ENCODE results near the gene TSPYL1.

TSPYL1 gene

DNA sequence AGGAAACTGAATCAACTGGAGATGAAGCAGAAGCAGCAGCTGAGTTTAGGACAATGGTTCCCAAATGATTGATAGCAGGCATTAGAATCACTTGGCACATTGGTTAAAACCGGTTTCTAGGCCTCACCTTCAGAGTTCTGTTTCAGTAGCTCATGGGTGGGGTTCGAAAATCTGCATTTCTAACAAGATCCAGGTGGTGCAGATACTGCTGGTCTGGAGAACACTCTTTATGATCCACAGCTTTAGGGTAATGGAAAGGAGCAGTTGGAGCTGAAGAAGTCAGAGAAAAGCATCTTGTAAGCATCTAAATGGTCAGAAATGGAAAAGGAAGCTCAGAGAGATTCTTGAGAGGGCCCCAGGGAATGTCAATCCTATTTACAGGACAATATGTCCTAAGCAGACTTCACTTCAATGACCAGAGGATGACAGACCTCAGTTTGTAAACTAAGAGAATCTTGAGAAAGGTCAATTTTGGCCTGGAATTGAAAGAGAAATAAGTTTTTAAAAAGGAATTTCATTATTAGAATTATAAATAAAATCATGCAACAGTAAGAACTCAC lies 8.5 kb downstream of the TSPYL1 start:
- POLR2A ChIA-PET, result interaction anchor here (0.9 to 1.6 kb wide), 3 partner anchors 8 to 300 kb away, joined by 3 to 8 read pairs (median 3); partner anchors contain the start of genes RWDD1 and TSPYL1
- no peak for TF ChIP-seq NFRKB (IDR thresholded peaks at IDR 0.05)
- no peak for TF ChIP-seq ELF4 (IDR thresholded peaks at IDR 0.05)
- TF ChIP-seq, protein P1, sequence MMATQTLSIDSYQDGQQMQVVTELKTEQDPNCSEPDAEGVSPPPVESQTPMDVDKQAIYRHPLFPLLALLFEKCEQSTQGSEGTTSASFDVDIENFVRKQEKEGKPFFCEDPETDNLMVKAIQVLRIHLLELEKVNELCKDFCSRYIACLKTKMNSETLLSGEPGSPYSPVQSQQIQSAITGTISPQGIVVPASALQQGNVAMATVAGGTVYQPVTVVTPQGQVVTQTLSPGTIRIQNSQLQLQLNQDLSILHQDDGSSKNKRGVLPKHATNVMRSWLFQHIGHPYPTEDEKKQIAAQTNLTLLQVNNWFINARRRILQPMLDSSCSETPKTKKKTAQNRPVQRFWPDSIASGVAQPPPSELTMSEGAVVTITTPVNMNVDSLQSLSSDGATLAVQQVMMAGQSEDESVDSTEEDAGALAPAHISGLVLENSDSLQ (IDR thresholded peaks at IDR 0.05), result no peak
- TF ChIP-seq BHLHE40 (IDR thresholded peaks at IDR 0.05; ENCODE audit: borderline replicate concordance), result no peak
- no peak for TF ChIP-seq ARNT (IDR thresholded peaks at IDR 0.05)
- TF ChIP-seq CTBP1 (IDR thresholded peaks at IDR 0.05; ENCODE audit: borderline replicate concordance), result no peak
- TF ChIP-seq FOXA1 (IDR thresholded peaks at IDR 0.05), result no peak
- TF ChIP-seq ZNF384 (IDR thresholded peaks at IDR 0.05), result no peak
- TF ChIP-seq SP1 (IDR thresholded peaks at IDR 0.05), result no peak
- TF ChIP-seq FOXM1 (IDR thresholded peaks at IDR 0.05; ENCODE audit: borderline replicate concordance), result no peak
- TF ChIP-seq LEF1 (IDR thresholded peaks at IDR 0.05; ENCODE audit: borderline replicate concordance), result no peak
- TF ChIP-seq L3MBTL2 (conservative IDR thresholded peaks at IDR 0.05), result no peak
- no peak for TF ChIP-seq TARDBP (IDR thresholded peaks at IDR 0.05)
- CTCF ChIA-PET, result interaction anchor here (0.8 to 0.9 kb wide), 2 partner anchors 16 to 656 kb away, joined by 3 to 4 read pairs; no protein-coding TSS in a partner anchor
- DNase-seq (ENCODE audit: extremely low spot score), result no peak

DNA sequence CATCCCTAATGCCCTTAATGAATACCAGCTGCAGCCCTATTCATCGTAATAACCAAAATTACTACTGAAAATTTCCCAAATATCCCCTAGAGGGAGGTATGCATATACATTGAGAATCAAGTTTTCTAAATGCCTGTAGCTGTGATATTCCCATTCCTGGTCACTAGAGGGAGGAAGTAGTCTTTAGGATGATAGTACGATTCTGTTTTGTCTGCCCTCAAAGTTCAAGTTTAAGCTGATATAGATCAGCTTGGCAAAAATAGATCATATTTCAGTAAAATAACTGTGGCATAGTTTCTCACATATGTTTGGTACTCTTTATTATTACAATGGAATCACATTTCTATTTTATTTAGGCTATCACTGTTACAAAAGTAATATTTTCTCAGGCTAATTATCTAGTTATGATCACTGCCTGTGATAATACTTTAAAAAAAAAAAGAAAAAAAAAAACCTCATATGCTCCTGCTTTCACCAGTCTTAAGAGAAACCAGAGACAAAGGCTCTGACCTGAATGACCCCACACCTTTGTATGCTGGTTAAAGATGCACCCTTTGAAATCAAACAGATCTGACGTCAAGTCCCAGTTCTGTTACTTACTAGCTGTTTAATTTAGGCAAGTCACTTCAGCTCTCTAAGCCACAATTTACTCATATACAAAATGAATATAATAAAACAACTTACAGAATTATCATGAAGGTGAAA lies 11.0 kb downstream of the TSPYL1 start:
- ChIA-PET CTCF (interaction anchor here (0.6 to 1.8 kb wide), 25 partner anchors 9 to 503 kb away, joined by 3 to 29 read pairs (median 4); partner anchors contain the start of genes CALHM4, RWDD1, TSPYL1 and TSPYL4), POLR2A (interaction anchor here (0.6 to 2.4 kb wide), 5 partner anchors 9 to 245 kb away, joined by 3 to 18 read pairs (median 5); partner anchors contain the start of genes CALHM5, TSPYL1 and TSPYL4)
- peak; percentile 65 for DNase-seq (ENCODE audit: extremely low spot score)
- TF ChIP-seq CTBP1 (IDR thresholded peaks at IDR 0.05; ENCODE audit: borderline replicate concordance) (peak; percentile 31; the same call in 1 of the 2 replicates), SP1 (IDR thresholded peaks at IDR 0.05) (no peak), FOXK2 (IDR thresholded peaks at IDR 0.05) (no peak)

DNA sequence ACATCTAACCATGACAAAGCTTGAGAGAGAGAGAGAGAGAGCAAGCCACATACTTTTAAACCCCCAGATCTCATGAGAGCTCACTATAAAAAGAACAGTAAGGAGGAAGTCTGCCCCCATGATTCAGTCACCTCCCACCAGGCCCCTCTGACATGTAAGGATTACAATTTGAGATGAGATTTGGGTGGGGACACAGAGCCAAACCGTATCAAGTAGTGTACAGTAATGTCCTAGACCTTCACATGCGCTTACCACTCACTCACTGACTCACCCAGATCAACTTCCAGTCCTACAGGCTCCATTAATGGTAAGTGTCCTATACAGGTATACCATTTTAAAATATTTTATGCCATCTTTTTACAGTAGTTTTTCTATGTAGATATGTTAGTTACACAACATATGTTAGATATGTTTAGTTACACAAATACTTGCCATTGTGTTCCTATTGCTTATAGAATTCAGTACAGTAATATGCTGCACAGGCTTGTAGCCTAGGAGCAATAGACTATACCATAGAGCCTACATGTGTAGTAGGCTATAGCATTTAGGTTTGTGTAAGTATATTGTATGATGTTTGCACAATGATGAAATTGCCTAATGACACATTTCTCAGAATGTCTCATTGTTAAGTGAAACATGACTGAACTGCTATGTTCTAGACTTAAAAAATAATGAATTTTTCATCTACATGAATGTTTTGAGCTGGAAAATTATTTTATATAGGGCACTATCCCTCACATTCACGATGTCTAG lies 11.7 kb downstream of the TSPYL1 start:
- POLR2A ChIA-PET, result interaction anchor here (0.9 to 2.4 kb wide), 4 partner anchors 9 to 243 kb away, joined by 3 to 18 read pairs (median 8); partner anchors contain the start of genes CALHM5, TSPYL1 and TSPYL4
- DNase-seq (ENCODE audit: extremely low spot score), result no peak

DNA sequence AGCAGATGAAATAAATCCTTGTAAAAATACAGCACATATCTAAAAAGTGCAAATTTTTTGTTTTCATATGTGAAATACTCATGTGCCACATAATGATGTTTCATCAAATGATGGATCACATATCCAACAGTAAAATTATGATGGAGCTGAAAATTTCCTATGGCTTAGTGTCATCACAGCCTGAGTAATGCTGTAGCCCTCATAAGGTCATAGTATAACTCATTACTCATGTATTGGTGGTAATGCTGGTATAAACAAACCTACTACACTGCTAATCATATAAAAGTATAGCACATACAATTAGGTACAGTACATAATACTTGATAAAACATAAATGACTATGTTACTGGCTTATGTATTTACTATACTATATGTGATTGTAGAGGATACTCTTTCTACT lies 12.9 kb downstream of the TSPYL1 start:
- ChIA-PET POLR2A (no interaction called here), CTCF (interaction anchor here (0.8 to 1.4 kb wide), 2 partner anchors 17 to 50 kb away, joined by 3 to 4 read pairs; no protein-coding TSS in a partner anchor)
- DNase-seq (ENCODE audit: extremely low spot score), result no peak
- TF ChIP-seq CTBP1 (IDR thresholded peaks at IDR 0.05; ENCODE audit: borderline replicate concordance) (no peak), LEF1 (IDR thresholded peaks at IDR 0.05; ENCODE audit: borderline replicate concordance) (no peak), SUZ12 (IDR thresholded peaks at IDR 0.05) (no peak), ARNT (IDR thresholded peaks at IDR 0.05) (no peak), ZNF384 (IDR thresholded peaks at IDR 0.05) (no peak), FOXA1 (IDR thresholded peaks at IDR 0.05) (no peak)

More for the DNA sequence above, 11.7 kb downstream of the TSPYL1 start:
- CTCF ChIA-PET, result interaction anchor here (0.6 to 1.8 kb wide), 20 partner anchors 8 to 503 kb away, joined by 3 to 29 read pairs (median 4); partner anchors contain the start of genes CALHM4, RWDD1, TSPYL1 and TSPYL4
- no peak for TF ChIP-seq ZNF384 (IDR thresholded peaks at IDR 0.05)

DNA sequence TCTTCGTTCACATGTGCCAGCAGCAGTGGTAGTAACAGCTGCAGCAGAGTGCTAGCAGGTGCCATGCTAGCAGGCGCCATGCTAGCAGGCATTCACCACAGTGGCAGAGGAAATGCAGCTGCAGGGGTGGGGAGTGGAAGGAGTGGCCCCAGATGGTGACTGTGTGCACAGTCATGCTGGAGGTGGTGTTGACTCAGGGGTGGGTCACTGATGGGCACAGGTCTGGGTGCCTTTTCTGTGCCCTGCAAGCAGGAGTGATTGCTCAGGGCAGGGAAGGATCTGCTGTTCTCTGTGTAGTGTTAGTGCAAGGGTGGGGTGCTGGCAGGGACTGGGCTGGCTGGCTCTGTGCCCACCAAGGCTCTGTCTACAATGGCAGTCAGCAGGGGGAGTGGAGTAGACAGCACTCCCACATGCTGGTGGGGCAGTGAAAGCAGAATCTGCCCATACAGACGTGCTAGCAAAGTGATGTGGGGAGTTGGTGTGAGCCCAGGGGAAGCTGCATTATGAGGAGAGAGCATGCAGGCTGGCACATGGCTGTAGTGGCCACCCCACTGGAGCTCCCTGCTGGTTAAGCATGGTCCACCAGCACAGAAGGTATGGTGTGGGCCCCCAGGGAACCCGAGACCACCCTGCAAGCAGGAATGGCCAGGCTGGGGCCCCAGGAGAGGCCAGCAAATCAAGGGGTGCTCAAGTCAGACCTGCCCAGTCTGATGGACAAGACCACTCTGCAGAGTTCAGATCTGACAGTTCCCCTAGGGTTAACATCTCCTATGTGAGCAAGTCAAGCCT lies 14.5 kb downstream of the TSPYL1 start:
- ChIA-PET POLR2A (no interaction called here), CTCF (no interaction called here)
- no peak for TF ChIP-seq ELF4 (IDR thresholded peaks at IDR 0.05)
- no peak for TF ChIP-seq FOXA1 (IDR thresholded peaks at IDR 0.05)
- no peak for TF ChIP-seq BHLHE40 (IDR thresholded peaks at IDR 0.05; ENCODE audit: borderline replicate concordance)
- no peak for TF ChIP-seq L3MBTL2 (conservative IDR thresholded peaks at IDR 0.05)
- no peak for TF ChIP-seq ZNF384 (IDR thresholded peaks at IDR 0.05)
- TF ChIP-seq CTBP1 (IDR thresholded peaks at IDR 0.05; ENCODE audit: borderline replicate concordance), result no peak
- no peak for TF ChIP-seq NFRKB (IDR thresholded peaks at IDR 0.05)
- TF ChIP-seq TARDBP (IDR thresholded peaks at IDR 0.05), result no peak
- TF ChIP-seq FOXK2 (IDR thresholded peaks at IDR 0.05), result no peak
- DNase-seq (ENCODE audit: extremely low spot score), result no peak

DNA sequence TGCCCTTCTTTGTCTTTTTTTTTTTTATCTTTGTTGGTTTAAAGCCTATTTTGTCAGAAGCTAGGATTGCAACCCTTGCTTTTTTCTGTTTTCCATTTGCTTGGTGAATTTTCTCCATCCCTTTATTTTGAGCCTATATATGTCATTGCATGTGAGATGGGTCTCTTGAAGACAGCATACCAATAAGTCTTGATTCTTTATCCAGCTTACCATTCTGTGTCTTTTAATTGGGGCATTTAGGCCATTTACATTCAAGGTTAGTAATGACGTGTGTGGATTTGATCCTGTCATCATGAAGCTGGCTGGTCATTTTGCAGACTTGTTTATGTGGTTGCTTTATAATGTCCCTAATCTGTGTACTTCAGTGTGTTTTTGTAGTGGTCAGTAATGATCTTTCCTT lies 16.4 kb downstream of the TSPYL1 start:
- CTCF ChIA-PET, result no interaction called here
- TF ChIP-seq SUZ12 (IDR thresholded peaks at IDR 0.05), result no peak
- TF ChIP-seq, protein P1 (IDR thresholded peaks at IDR 0.05), result no peak
- no peak for TF ChIP-seq NFRKB (IDR thresholded peaks at IDR 0.05)
- TF ChIP-seq CTBP1 (IDR thresholded peaks at IDR 0.05; ENCODE audit: borderline replicate concordance), result no peak
- no peak for TF ChIP-seq L3MBTL2 (conservative IDR thresholded peaks at IDR 0.05)
- TF ChIP-seq SP1 (IDR thresholded peaks at IDR 0.05), result no peak
- TF ChIP-seq TARDBP (IDR thresholded peaks at IDR 0.05), result no peak
- no peak for TF ChIP-seq ELF4 (IDR thresholded peaks at IDR 0.05)
- no peak for TF ChIP-seq FOXM1 (IDR thresholded peaks at IDR 0.05; ENCODE audit: borderline replicate concordance)
- TF ChIP-seq FOXA1 (IDR thresholded peaks at IDR 0.05), result no peak
- DNase-seq (ENCODE audit: extremely low spot score), result no peak
- POLR2A ChIA-PET, result interaction anchor here (0.6 to 1.0 kb wide), 2 partner anchors 10 to 18 kb away, joined by 3 to 4 read pairs; partner anchors contain the start of gene TSPYL4

Measured in HEK293T (cell line).